GM19395 (cell line): ENCODE measurements around the gene DDI2.

Experiments used
- ATAC-seq: cut with Tn5 transposase; IDR thresholded peaks from one replicate; pipeline ENCODE4 v1.9.1; 2021; ENCODE audit warnings: mild to moderate bottlenecking, moderate library complexity; ENCODE audit not compliant: unreplicated experiment

DDI2 gene

DNA sequence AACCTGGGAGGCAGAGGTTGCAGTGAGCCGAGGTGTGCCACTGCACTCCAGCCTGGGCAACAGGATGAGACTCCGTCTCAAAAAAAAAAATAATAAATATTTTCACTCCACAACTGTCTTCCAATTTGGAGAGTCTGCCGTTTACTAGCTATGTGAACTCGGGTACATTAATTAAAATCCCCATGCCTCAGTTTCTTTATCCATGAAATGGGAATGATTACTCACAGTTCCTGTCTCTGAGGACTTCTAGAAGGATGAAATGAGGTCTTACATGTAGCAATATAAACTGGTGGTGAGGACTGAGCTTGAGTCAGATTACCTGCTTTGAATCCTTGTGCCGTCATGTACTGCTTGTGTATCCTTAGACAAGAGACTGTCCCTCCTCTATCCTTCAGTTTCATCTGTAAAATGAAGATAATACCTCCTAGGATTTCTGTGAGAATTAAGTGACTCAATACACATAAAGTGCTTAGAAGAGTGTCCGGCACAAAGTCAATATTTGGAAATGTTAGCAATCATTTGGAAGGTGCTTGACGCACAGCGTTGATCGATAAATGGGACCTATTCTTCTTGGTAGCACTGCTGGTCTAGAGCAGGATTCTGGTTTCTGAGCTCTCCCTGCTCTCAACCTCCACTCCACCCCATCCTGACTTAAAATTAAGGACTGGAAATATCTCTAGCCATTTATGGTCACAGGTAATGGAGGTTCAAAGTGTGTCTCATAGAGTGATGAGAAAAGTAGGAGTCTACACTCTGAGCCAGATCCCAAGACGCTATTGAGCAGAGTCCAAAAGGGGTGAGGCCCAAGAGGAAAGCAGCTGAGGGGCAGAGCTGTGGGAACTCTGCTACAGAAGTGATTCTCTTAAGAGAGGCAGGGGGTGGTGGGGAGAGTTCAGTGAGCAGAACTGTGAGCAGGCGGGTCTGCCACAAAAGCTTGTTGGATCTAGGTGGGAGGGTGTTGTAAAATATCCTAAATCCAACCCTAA lies 11.6 kb upstream of the DDI2 start:
- ATAC-seq, result no peak

DNA sequence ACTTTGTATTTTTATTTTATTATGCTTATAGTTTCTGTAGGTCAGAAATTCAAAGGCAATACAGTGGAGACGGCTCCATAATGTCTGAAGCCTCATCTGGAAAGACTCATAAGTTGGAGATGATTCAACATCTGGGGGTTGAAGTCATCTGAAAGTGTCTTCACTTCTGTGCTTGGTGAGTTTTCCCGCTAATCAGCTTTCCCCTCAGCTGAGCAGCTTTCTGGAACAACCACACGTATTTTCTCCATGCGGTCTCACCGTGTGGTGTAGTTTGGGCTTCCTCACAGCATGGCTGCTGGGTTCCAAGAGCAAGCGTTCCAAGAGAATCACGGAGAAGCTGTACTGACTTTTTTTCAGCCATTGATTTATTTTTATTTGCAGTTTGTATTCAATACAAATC lies 7.6 kb upstream of the DDI2 start:
- no peak for ATAC-seq

DNA sequence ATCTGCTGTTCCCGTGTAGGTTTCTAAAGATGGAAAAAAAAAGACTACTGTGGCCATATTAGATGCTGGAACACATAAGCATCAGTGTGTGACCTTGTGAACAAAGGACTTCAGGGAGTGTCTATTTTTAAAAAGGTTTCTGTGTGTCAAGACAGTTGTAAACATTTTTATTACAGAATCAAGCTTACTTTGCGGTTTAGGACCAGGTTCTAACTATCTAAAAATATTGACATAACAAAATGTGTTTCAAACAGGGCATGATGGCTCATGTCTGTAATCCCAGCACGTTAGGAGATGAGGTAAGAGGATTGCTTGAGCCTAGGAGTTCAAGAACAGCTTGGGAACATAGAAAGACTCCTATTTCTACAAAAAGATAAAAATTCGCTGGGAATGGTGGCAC lies 7.1 kb upstream of the DDI2 start:
- ATAC-seq, result no peak

DNA sequence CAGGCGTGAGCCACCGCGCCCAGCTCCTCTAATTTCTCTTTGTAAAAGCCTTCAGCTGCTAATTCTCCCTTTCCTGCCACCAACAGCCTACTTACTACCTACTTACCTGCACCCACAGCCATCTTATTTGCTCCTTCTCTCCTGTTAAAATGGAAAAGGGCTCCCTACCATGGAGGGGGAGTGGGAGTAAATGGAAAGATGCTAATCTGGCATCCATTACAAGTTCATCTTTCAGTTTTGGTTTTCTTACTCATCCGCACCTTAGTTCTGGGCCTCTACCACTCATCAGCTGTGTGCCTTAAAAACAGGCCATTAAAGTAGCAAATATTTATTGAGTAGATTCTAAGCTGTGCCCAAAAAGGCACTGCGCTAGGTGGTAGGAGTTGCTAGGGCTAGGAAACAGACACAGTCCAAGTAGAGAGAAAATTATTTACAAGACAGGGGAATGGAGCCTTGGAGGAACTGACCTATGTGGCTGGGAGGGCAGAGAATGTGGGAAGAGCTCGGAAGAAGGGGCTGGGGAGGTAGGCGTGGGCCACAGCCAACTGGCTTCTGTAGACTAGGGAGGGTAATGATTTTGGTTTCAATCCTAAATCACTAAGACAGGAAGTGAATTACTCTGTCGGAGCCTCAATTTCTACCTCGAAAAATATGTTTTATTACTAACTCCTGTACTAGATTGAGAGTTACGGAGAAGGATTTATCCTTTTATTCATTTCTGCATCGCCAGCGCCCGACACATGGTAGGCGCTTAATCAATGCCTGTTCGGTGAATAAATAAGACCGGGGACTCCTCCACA lies 685 bp upstream of the DDI2 start:
- ATAC-seq, result peak; percentile 26

DNA sequence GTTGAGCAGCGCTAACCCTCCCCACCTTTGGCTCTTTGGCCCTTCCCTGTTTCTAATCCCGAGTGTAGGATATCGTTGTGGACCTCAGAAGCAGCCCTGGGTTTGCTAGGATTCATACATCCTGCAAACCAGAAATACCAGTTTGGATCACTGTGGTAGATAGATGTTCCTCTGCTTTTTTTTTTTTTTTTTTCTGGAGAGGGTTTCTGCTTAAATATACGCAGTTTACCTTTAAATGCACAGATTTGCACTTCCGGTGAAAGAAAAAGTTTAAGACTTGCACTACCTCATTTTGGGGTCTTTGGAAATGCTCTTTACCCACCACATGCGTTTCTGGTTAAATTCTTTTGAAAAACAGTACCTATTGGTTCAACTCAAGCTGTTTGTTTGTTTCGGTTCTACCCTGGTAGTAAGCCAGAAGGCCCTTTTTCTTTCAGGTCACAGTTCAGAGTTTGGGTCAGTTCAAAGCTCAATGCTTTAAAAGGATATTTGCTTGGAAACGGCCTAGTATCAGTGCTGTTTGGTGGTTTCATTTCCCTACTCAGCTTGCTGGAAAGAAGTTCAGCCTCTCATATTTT lies 908 bp downstream of the DDI2 start:
- peak; percentile 56 for ATAC-seq

DNA sequence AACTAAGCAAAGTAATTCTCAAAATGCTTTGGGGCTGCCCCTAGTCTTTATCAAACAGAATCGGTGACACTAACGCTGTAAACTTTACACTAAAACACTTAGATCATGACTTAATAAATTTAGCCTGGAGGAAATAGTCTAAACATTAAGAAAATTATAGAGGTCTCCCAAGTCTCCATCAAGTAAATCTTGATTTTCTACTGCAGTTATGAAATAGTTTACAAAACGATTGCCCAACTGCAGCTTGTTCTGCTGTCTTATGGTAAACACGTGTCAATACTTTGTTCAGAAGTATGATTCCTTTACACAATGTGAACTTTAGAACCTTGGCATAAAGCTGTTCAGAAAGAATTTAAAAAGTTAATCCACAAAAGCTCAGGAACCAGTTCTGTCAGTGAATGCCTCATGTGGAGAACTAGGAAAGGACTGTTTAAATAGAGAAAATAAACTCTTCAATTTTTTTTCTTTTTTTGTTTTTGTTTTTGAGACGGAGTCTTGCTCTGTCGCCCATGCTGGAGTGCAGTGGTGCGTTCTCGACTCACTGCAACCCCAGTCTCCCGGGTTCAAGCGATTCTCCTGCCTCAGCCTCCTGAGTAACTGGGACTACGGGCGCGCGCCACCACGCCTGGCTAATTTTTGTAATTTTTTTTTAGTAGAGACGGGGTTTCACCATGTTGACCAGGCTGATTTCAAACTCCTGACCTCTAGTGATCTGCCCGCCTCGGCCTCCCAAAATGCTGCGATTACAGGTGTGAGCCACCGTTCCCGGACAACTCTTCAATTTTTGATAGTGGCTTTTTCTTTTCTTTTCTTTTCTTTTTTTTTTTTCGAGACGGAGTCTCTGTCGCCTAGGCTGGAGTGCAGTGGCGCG lies 1.6 kb downstream of the DDI2 start:
- ATAC-seq, result no peak

DNA sequence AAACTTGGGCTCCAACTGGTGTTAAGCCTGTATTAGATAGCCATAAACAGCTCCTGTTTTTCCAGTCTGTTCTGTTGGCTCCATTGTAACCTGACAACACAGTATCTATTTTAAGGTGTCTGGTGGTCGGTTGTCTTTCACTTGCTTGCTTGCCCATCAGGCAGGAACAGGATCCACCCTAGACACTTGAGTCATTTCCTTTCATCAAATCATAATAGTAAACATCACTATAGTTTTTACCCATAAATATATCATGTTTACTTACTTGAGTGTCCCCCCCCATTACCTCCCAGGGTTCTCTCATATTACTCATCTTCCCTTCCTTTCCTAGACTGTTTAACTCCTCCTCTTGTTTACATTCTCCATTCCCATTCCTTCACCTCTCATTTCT lies 2.9 kb downstream of the DDI2 start:
- ATAC-seq, result no peak

DNA sequence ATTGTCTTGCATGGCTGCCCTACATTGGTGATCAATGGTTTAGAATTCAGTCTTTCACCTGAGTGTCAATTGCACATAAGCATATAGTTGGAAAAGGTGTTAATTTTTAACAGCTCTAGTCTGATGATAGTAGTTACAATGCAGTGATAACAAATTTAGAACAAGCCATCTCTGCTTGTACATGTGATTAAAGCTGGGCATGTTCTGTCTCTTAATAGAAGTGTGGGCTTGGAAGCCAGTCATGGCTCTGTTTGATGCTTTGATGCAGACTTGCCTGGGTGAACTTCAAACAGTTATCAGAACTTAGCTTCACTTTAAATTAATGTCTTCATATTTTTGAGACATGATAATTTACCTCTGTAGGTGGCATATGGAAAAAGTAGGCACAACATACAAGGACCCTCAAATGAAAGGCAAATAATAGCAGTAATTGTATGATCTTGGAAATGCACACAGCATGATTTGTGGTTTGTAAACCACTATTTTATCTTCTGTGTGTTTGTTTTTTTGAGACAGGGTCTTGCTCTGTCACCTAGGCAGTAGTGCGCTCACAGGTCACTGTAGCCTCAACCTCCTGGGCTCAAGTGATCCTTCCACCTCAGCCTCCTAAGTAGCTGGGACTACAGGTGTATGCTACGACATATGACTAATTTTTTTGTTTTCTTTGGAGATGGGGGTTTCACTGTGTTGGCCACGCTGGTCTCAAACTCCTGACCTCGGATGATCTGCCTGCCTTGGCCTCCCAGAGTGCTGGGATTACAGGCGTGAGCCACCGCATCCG lies 3.8 kb downstream of the DDI2 start:
- ATAC-seq, result no peak

DNA sequence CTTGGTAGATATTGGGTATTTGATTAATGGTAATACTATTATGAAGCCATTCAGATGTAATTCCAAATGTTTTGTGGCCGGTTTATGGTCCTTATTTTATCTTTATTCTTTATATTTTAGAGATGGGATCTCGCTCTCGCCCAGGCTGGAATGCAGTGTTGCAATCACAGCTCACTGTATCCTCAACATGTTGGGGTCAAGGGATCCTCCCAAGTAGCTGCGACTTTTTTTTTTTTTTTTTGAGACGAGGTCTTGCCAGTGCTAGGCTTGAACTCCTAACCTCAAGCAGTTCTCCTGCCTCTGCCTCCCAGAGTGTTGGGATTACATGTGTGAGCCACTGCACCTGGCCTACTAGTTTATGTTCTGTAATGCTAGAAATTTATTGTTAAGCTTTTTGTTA lies 4.7 kb downstream of the DDI2 start:
- no peak for ATAC-seq

DNA sequence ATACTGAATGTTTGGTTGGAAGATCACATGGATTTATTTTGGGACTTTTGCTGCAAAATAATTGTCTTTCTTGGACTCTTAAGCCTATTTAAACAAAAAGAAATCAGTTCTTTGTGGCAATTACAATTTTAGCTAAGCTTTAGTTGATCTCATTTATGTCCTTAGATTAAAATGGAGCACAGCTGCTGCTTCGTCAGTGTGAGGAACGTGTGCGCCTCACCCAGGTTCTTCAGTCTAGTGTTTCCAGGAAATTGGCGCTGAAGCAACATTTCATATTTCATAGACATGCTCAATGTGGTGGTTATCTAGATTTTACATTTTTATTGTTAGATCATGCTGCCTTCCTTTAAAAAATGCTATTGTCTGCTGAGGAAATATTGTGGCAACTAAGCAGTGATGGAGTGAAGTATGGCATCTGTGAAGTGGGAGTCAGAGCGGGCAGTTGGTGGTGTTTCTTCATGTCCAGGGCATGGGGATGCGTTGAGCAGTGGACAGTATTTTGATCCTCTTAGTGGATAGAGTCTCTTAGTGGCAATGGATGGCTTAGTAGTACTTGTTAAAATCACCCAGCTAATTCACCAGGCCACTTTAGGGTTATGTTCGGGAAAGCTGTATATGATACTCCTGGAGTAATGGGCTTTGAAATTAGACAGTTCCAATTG lies 5.6 kb downstream of the DDI2 start:
- no peak for ATAC-seq

DNA sequence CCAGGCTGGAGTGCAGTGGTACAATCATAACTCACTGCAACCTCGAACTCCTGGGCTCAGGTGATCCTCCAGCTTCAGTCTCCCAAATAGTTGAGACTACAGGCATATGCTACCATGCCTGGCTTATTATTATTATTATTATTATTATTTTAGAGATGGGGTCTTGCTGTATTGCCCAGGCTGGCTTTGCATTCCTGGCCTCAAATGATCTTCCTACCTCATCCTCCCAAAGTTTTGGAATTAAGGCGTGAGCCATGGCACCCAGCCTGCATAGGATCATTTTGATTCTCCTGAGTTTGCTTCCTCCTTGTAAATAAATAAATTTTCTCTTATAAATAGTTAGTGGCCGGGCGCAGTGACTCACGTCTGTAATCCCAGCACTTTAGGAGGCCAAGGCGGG lies 6.2 kb downstream of the DDI2 start:
- ATAC-seq, result no peak

DNA sequence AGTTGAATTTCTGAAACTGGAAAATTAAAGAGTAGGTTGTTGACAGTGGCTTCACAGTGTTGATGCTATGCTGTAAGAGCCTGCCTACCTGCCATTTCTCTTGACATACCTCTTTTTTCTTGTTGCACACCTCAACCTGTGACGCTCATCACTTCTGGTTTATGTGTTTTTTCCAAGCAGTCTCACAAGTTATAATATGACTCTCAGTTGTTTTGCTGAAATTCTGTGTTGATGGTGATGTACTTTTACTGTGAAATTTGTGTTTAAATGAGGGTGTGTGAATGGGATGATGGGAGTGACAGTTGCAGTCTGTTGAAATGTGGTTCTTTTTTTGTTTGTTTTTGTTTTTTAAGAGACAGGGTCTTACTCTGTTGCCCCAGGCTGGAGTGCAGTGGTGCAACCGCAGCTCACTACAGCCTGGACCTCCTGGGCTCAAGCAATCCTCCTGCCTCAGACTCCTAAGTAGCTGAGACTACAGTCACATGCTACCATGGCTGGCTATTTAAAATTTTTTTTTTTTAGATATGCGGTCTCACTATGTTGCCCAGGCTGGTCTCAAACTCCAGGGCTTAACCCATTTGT lies 7.0 kb downstream of the DDI2 start:
- ATAC-seq, result no peak

DNA sequence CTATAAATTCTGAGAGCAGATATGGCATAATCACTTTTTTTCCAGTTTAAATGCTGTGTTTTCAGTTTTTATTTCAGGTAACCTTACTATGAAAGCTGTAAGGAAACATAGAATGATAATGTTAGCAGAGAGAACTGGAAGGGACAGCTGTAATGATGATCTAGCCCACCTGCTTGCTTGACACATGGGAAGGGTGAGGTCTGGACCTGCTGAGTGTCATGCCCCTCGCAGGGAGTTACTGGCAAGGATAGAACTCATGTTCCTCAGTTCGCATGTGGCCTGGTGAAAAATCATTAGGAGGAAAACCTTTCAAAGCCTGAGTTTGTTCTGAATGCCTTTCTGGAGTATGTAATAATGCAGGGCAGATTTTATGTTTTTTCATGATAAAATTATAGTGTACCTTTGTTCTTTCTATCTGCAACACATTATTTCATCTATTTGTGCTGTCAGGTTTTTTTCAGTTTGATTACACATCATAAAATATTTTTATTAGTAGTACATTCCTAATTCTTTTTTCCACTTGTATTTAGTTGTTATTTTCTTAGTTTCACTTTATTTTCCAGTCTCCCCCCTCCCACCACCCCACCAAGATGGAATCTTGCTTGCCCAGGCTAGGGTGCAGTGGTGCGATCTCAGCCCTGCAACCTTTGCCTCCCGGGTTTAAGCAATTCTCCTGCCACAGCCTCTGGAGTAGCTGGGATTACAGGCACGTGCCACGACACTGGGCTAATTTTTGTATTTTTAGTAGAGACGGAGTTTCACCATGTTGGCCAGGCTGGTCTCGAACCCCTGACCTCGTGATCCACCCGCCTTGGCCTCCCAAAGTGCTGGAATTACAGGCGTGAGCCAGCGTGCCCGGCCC lies 8.0 kb downstream of the DDI2 start:
- ATAC-seq, result no peak

DNA sequence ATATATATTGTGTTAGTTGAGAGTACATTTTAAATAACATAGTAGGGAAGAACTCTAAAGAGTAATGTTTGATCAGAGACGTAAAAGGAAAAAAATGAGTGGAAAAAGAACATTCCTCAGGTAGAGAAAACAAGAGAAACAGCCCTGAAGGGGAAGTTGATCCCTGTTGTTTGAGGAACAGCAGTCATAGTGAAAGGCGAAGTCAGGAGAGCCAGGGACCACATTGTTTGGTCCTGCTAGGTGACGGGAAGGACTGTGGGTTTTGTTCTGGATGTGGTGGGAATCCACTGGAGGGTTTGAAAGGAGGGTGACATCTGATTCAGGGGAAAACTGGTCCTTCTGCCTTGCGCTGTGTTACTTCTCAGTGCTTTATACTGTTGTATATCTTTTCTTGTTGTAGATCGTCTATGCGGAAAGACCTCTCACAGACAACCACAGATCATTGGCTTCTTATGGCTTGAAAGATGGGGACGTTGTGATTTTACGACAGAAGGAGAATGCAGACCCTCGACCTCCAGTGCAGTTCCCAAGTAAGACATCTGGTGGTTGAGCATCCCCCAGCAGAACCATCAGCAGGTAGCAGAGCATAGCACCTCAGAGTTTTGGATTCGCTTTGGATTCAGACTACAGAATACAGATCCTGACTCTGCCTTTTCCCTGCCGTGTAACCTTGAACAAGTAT lies 9.2 kb downstream of the DDI2 start:
- ATAC-seq, result no peak

DNA sequence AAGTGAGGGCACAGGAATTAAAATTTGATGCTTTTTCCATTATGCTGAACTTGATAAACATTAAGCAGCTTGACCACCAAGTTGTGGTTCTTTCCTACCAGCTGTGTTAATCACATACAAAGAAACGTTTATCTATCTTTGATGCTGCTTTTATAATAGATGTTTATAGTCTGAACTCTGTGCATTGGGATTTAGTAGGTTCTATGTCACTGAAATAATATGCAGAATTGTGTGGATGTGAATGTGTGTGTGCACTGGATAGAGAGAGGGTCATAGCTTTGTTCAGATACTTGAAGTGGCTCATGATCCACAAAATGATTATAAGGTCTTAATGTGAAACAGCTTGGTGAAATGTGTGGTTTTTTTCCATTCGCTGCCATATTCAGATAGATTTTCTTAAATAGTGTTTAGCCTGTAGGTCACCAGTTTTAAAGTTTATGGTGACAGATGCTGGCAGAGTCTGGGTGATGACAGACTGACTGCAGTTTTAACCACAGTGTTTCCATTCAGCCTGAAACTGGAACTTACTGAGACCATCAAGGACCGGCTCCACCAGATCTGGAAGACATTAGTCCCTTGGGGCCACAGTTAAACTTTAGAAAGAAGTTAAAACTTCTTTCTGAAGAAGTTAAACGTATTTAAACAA lies 10.2 kb downstream of the DDI2 start:
- ATAC-seq, result peak; percentile 90

DNA sequence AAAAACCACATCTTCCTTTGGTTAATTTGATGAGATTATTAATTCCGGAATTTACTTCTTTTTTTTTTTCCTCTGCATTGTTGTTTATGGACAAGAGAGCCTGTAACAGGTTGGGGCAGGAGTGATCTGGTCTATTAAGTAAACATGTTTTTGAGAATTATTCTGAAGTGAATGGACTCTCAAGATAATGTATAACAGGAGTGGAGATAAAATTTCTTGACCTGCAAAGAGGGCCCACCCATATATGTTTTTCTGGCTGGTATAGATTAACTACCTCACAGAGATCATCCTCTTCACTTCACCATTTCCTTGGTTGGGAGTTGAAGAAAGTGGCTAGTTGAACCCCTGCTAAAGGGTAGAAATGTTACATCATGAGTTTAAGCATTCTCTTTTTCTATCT lies 10.7 kb downstream of the DDI2 start:
- peak; percentile 35 for ATAC-seq
